Panc1 (cell line): Measurements from ENCODE around the gene UCP2.

Source experiments
- POLR2AphosphoS5 ChIP-seq: IDR thresholded peaks from 2 replicates; pipeline ENCODE4 v1.6.1; 2012; ENCODE audit warnings: mild to moderate bottlenecking, low read depth, low read length, moderate library complexity
- TCF7L2 ChIP-seq: IDR thresholded peaks from 2 replicates; pipeline ENCODE4 v1.6.1; 2011; ENCODE audit warnings: mild to moderate bottlenecking, low read depth, low read length, inconsistent platforms
- TF ChIP-seq, protein P1 (sequence below): fragments of 450-650 bp; IDR thresholded peaks from 2 replicates; pipeline ENCODE4 v1.5.1; 2017; ENCODE audit warnings: mild to moderate bottlenecking
- TF ChIP-seq, protein P2 (sequence below), 2 experiments: IDR thresholded peaks; 2 replicates each; pipeline ENCODE4 v1.6.1; 2011 to 2012; ENCODE audit warnings: low read depth in 2 of 2, control low read depth in 1 of 2, low read length in 1 of 2, mild to moderate bottlenecking in 1 of 2, moderate library complexity in 1 of 2; ENCODE audit not compliant: insufficient read depth in 1 of 2

DNA sequence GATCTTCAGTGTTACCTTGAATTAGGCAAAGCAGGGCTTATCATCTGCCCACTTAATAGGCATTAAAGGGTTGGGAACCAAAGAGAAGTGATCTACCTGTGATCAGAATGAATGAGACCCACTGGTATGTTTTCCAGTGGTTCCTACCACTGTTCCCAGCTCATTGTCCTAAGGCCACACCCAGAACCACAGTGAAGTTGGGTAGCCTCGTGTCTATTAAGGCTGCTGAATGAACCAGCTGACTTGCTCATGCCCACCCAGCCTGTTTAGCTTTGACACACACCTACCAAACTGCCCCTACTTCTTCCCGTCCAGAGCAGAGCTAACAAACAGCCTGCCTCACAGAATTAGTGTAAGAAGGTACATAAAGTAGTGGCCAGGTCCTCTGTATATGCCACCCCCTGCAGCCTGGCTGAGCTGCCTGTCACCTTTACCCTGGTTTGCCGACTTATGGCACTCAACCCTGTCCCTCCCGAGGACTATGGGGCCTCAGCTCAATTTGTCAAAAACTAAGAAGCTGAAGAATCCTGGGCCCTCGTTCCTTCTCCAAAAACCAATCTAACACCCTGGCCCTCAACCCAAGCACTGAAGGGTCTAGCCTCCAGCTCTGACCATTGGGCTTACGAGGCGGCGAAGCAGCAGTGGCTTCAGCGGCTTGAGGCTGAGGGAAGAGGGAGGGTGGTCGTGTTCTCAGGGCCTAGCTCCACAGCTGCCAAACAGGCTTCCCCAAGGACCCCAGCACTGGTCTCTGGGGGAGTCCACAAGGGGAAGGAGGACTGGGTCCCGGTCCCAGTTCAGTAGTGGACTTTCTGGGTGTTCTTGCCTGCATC, 9.8 kb downstream of the UCP2 start:
- TF ChIP-seq POLR2AphosphoS5 = no peak
- TF ChIP-seq, protein P1, sequence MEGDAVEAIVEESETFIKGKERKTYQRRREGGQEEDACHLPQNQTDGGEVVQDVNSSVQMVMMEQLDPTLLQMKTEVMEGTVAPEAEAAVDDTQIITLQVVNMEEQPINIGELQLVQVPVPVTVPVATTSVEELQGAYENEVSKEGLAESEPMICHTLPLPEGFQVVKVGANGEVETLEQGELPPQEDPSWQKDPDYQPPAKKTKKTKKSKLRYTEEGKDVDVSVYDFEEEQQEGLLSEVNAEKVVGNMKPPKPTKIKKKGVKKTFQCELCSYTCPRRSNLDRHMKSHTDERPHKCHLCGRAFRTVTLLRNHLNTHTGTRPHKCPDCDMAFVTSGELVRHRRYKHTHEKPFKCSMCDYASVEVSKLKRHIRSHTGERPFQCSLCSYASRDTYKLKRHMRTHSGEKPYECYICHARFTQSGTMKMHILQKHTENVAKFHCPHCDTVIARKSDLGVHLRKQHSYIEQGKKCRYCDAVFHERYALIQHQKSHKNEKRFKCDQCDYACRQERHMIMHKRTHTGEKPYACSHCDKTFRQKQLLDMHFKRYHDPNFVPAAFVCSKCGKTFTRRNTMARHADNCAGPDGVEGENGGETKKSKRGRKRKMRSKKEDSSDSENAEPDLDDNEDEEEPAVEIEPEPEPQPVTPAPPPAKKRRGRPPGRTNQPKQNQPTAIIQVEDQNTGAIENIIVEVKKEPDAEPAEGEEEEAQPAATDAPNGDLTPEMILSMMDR = no peak
- TF ChIP-seq TCF7L2 = no peak
- TF ChIP-seq, protein P2, sequence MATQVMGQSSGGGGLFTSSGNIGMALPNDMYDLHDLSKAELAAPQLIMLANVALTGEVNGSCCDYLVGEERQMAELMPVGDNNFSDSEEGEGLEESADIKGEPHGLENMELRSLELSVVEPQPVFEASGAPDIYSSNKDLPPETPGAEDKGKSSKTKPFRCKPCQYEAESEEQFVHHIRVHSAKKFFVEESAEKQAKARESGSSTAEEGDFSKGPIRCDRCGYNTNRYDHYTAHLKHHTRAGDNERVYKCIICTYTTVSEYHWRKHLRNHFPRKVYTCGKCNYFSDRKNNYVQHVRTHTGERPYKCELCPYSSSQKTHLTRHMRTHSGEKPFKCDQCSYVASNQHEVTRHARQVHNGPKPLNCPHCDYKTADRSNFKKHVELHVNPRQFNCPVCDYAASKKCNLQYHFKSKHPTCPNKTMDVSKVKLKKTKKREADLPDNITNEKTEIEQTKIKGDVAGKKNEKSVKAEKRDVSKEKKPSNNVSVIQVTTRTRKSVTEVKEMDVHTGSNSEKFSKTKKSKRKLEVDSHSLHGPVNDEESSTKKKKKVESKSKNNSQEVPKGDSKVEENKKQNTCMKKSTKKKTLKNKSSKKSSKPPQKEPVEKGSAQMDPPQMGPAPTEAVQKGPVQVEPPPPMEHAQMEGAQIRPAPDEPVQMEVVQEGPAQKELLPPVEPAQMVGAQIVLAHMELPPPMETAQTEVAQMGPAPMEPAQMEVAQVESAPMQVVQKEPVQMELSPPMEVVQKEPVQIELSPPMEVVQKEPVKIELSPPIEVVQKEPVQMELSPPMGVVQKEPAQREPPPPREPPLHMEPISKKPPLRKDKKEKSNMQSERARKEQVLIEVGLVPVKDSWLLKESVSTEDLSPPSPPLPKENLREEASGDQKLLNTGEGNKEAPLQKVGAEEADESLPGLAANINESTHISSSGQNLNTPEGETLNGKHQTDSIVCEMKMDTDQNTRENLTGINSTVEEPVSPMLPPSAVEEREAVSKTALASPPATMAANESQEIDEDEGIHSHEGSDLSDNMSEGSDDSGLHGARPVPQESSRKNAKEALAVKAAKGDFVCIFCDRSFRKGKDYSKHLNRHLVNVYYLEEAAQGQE (IDR thresholded peaks at IDR 0.05; ENCODE audit: insufficient read depth in 1 of 2, low read depth in 2 of 2, low read length in 1 of 2) = no peak
